Neural cell (in vitro differentiated cells): ENCODE results near the gene CHAF1B.

Source experiments
- EP300 ChIP-seq: fragments of 450-650 bp; conservative IDR thresholded peaks from 2 replicates; pipeline ENCODE4 v1.6.1; 2014; ENCODE audit warnings: antibody characterized with exemption, mild to moderate bottlenecking, moderate library complexity; ENCODE audit not compliant: poor library complexity, severe bottlenecking
- MXI1 ChIP-seq: fragments of 450-650 bp; conservative IDR thresholded peaks from 2 replicates; pipeline ENCODE4 v1.6.1; 2014; ENCODE audit warnings: antibody characterized with exemption, mild to moderate bottlenecking; ENCODE audit not compliant: poor library complexity, severe bottlenecking
- POLR2AphosphoS5 ChIP-seq: IDR thresholded peaks from 2 replicates; pipeline ENCODE4 v1.6.1; 2012
- SMC3 ChIP-seq: fragments of 450-650 bp; conservative IDR thresholded peaks from 2 replicates; pipeline ENCODE4 v1.6.1; 2014; ENCODE audit warnings: antibody characterized with exemption, mild to moderate bottlenecking, moderate library complexity; ENCODE audit not compliant: poor library complexity
- TAF1 ChIP-seq: IDR thresholded peaks from 2 replicates; pipeline ENCODE4 v1.6.1; 2012; ENCODE audit warnings: low read depth
- TF ChIP-seq, protein P1 (sequence below): fragments of 450-650 bp; IDR thresholded peaks from 2 replicates; pipeline ENCODE4 v1.5.1; 2014; ENCODE audit warnings: antibody characterized with exemption, mild to moderate bottlenecking, moderate library complexity; ENCODE audit not compliant: poor library complexity, severe bottlenecking

DNA sequence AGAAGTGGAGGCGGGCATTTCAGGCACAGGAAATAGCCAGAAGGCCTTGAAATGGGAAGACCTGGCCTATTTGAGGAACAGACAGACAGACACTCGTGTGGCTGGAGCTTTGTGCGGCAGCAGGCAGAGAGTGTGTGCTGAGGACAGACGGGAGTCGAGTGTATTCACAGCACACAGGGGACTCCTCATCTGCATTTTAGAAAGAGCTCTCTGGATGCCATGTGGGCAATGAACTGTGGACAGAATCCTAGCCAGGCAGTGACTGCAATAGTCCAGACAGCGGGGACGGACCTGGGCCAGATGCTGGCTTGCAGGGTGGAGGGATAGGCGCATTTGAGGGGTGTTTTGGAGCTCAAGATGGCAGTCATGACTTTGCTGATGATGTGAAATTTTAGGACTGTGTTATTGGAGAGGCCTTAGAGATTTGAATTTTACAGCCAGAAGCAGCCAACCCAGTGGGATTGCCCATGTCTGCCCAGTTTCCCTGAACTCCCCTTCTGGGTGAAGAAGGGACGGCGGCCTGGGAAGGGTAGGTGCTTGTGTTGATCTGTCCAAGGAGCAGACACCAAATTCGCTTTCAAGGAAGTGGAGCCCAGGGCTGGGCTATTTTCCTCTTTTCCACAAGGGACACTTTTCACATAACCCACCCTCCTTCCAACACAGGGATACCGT lies 43.7 kb downstream of the CHAF1B start:
- TF ChIP-seq, protein P1, sequence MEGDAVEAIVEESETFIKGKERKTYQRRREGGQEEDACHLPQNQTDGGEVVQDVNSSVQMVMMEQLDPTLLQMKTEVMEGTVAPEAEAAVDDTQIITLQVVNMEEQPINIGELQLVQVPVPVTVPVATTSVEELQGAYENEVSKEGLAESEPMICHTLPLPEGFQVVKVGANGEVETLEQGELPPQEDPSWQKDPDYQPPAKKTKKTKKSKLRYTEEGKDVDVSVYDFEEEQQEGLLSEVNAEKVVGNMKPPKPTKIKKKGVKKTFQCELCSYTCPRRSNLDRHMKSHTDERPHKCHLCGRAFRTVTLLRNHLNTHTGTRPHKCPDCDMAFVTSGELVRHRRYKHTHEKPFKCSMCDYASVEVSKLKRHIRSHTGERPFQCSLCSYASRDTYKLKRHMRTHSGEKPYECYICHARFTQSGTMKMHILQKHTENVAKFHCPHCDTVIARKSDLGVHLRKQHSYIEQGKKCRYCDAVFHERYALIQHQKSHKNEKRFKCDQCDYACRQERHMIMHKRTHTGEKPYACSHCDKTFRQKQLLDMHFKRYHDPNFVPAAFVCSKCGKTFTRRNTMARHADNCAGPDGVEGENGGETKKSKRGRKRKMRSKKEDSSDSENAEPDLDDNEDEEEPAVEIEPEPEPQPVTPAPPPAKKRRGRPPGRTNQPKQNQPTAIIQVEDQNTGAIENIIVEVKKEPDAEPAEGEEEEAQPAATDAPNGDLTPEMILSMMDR, result no peak
- TF ChIP-seq EP300, result no peak
- no peak for TF ChIP-seq POLR2AphosphoS5
- TF ChIP-seq TAF1, result no peak
- no peak for TF ChIP-seq SMC3
- TF ChIP-seq MXI1, result no peak
